ENCODE results near the gene SYNPO2. TPM values are rescaled to one million over a fixed set of nuclear protein-coding genes. Genes with fewer than 3 reads are reported as not detected.

SYNPO2 gene
- total RNA-seq, 4 donors from 2014 or later, result 1,547 to 3,168 (median 2,047) TPM

DNA sequence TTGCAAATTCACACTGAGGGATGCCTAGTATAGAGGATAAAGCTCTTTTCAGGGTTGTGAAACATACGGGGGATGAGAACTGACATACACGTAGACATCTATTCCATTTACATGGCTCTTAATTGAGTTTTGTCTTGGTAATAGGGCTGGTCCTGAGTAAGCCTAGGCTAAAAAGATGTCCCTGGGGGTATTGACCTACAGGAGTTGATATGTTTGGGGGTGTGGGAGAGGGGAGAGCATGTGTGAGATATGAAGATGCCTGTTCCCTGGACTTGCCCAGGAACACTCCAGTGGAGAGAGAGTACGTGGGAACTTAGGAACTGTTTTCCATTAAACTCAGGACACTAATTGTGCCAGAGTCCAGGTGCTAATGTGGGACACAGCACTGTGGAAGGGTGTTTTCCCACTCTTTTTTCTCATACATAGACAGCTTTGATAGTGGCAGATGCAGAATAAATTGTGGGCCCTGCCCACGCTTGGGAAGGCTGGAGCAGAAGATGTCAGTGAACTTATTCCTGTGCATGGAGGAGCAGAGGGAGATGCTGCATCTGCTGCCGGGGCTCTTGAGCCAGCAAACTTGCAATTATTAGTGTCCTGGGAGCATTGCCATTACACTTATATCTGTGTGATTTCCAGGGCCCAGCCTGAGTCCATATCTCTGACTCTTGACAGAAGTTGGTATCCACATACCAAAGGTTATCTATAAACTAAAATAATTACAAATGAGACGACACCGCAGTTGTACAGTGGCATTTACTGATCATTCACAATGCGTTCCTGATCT is 20.7 kb downstream of the SYNPO2 start:
- peak overlapping the region; percentile 31 to 95 (median 88) for H3K27ac ChIP-seq
- TF ChIP-seq POLR2AphosphoS5 (IDR thresholded peaks at IDR 0.05), result no peak
- TF ChIP-seq, protein P1, sequence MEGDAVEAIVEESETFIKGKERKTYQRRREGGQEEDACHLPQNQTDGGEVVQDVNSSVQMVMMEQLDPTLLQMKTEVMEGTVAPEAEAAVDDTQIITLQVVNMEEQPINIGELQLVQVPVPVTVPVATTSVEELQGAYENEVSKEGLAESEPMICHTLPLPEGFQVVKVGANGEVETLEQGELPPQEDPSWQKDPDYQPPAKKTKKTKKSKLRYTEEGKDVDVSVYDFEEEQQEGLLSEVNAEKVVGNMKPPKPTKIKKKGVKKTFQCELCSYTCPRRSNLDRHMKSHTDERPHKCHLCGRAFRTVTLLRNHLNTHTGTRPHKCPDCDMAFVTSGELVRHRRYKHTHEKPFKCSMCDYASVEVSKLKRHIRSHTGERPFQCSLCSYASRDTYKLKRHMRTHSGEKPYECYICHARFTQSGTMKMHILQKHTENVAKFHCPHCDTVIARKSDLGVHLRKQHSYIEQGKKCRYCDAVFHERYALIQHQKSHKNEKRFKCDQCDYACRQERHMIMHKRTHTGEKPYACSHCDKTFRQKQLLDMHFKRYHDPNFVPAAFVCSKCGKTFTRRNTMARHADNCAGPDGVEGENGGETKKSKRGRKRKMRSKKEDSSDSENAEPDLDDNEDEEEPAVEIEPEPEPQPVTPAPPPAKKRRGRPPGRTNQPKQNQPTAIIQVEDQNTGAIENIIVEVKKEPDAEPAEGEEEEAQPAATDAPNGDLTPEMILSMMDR (IDR thresholded peaks at IDR 0.05), result no peak
- TF ChIP-seq EP300 (IDR thresholded peaks at IDR 0.05), result no peak
- TF ChIP-seq POLR2A (IDR thresholded peaks at IDR 0.05), result no peak
- 16 to 32% methylated on average over 6 to 8 of the region's 8 CpGs for WGBS, 2 donors (ENCODE audit: low coverage in 1 of 2)
- H3K36me3 ChIP-seq, result no peaks in the 10 kb centered on the region
- no peaks in the 10 kb centered on the region for H3K27me3 ChIP-seq
- H3K4me1 ChIP-seq, result peaks cover 0 to 95% (median 15%) of the 10 kb centered on the region in 3 donors
- ATAC-seq, result peak; percentile 42
- H3K4me3 ChIP-seq, result peak overlapping the region in 1 of 2 donors; percentile 7
- no peaks in the 10 kb centered on the region for H3K9me3 ChIP-seq

DNA sequence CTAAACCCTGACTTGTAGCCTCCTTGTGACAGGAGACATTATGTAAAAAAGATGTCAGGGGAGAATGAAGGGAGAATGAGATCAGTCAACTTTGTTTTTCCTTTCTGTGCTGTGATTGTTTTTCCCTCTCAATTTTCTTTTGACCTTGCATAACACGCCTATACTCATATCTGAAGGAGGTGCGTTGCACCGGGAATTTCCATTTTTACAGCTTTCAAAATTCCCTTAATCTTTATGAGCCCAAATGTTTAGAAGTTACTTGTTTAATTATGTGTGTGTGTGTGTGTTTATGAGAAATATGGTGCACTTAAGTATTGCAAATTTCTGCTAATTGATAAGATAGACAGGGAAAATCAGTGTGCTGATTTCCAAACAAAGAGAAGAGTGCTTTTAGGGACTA is 21.6 kb downstream of the SYNPO2 start:
- H3K4me1 ChIP-seq, result peaks cover 0 to 93% (median 10%) of the 10 kb centered on the region in 3 donors
- H3K27ac ChIP-seq, result peak overlapping the region; percentile 31 to 95 (median 88)
- H3K9me3 ChIP-seq, result no peaks in the 10 kb centered on the region
- no peaks in the 10 kb centered on the region for H3K27me3 ChIP-seq
- 36 to 67% methylated on average over 1 to 3 of the region's 3 CpGs for WGBS, 2 donors (ENCODE audit: low coverage in 1 of 2)
- no peak for ATAC-seq
- peak overlapping the region in 1 of 2 donors; percentile 7 for H3K4me3 ChIP-seq
- H3K36me3 ChIP-seq, result no peaks in the 10 kb centered on the region
- TF ChIP-seq, protein P1 (IDR thresholded peaks at IDR 0.05), result no peak
- TF ChIP-seq POLR2A (IDR thresholded peaks at IDR 0.05) (no peak), EP300 (IDR thresholded peaks at IDR 0.05) (no peak), POLR2AphosphoS5 (IDR thresholded peaks at IDR 0.05) (no peak)

DNA sequence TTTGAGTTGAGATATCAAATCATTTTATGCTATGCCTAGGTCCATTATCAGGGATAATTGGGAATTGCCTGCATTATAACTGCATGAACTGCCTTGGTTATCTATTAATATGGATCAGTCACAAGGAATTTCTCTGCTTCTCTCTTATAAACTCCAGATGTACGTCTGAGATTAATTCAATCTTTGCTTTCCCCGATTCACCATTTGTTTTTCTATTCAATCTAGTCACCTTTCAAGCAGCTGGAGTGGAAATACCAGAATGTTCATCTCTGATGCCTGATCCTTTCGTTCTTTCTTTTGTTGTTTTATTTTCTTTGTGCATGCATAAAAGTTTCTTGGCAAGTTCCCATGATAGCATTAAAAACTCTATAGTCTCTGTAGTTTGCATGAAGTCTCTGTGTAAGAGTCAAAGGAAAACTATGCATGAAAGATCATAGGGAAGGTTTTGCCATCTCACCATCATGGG is 22.6 kb downstream of the SYNPO2 start:
- 25 to 33% methylated on average over 3 of the region's 3 CpGs for WGBS, 2 donors (ENCODE audit: low coverage in 1 of 2)
- Histone ChIP-seq H3K27ac (peak overlapping the region; percentile 31 to 95 (median 88)), H3K27me3 (no peaks in the 10 kb centered on the region), H3K36me3 (no peaks in the 10 kb centered on the region), H3K4me1 (peaks cover 0 to 91% (median 10%) of the 10 kb centered on the region in 3 donors), H3K9me3 (no peaks in the 10 kb centered on the region), H3K4me3 (no peak overlapping the region)
- ATAC-seq, result no peak
- TF ChIP-seq, protein P1 (IDR thresholded peaks at IDR 0.05), result no peak
- TF ChIP-seq POLR2AphosphoS5 (IDR thresholded peaks at IDR 0.05), result no peak
- TF ChIP-seq POLR2A (IDR thresholded peaks at IDR 0.05), result no peak
- TF ChIP-seq EP300 (IDR thresholded peaks at IDR 0.05), result no peak

- no peaks in the 10 kb centered on the region for H3K27me3 ChIP-seq
- H3K36me3 ChIP-seq, result no peaks in the 10 kb centered on the region
- no peak for ATAC-seq
- TF ChIP-seq EP300 (IDR thresholded peaks at IDR 0.05) (no peak), POLR2A (IDR thresholded peaks at IDR 0.05) (no peak), POLR2AphosphoS5 (IDR thresholded peaks at IDR 0.05) (no peak)
- TF ChIP-seq, protein P1 (IDR thresholded peaks at IDR 0.05), result no peak
- no peak overlapping the region for H3K4me3 ChIP-seq
- 76 to 77% methylated on average over 3 of the region's 3 CpGs for WGBS, 2 donors (ENCODE audit: low coverage in 1 of 2)
- peak overlapping the region; percentile 45 to 99 (median 94) for H3K27ac ChIP-seq
- peaks cover 9 to 93% (median 24%) of the 10 kb centered on the region in 3 donors for H3K4me1 ChIP-seq
- H3K9me3 ChIP-seq, result no peaks in the 10 kb centered on the region
These were observed 26.8 kb downstream of the SYNPO2 start for GRCh38 chr4:118915468-118915867.
